Fibroblast of lung (primary cell): Measurements from ENCODE around the gene METTL15. TPM values are rescaled to one million over a fixed set of nuclear protein-coding genes. Genes with fewer than 3 reads are reported as not detected.

Source experiments
- DNase-seq, 2 donors: peaks; one replicate each; pipeline versions ENCODE4 v3.0.0 to v3.0.0-alpha.2; 2010; ENCODE audit warnings: low read depth in 2 of 2
- H2AFZ ChIP-seq: 2 replicates; pipeline ENCODE4 v1.5.1; 2012; ENCODE audit warnings: low read length, control low read depth, inconsistent platforms
- H3K27ac ChIP-seq: 2 replicates; pipeline ENCODE4 v1.5.1; 2011; ENCODE audit warnings: low read length, control low read depth; ENCODE audit not compliant: insufficient read depth
- H3K27me3 ChIP-seq: 2 replicates; pipeline ENCODE4 v1.5.1; 2011; ENCODE audit warnings: mild to moderate bottlenecking, low read length; ENCODE audit not compliant: control insufficient read depth, insufficient read depth
- H3K36me3 ChIP-seq: 2 replicates; pipeline ENCODE4 v1.5.1; 2011; ENCODE audit warnings: low read length; ENCODE audit not compliant: control insufficient read depth, insufficient read depth
- H3K4me1 ChIP-seq: 2 replicates; pipeline ENCODE4 v1.5.1; 2011; ENCODE audit warnings: low read length; ENCODE audit not compliant: control insufficient read depth, insufficient read depth; ENCODE audit errors: extremely low read depth
- H3K4me2 ChIP-seq: 2 replicates; pipeline ENCODE4 v1.5.1; 2011; ENCODE audit warnings: low read length, control low read depth; ENCODE audit not compliant: insufficient read depth; ENCODE audit errors: extremely low read depth
- H3K4me3 ChIP-seq, 4 experiments: fragments of 200-600 bp in 1 of 4; sonication (generic) in 1 of 4; replicated peaks in 1 of 4; 2 replicates each; pipeline ENCODE4 v1.5.1; 2011 to 2016; ENCODE audit warnings: low read length in 4 of 4, low read depth in 3 of 4, mild to moderate bottlenecking in 3 of 4, control low read depth in 2 of 4, inconsistent platforms in 1 of 4, mixed read lengths in 1 of 4; ENCODE audit not compliant: insufficient read depth in 1 of 4; ENCODE audit errors: control extremely low read depth in 1 of 4
- H3K79me2 ChIP-seq: 2 replicates; pipeline ENCODE4 v1.5.1; 2012; ENCODE audit warnings: mild to moderate bottlenecking, low read length, inconsistent platforms; ENCODE audit not compliant: control insufficient read depth, insufficient read depth
- H3K9ac ChIP-seq: 2 replicates; pipeline ENCODE4 v1.5.1; 2011; ENCODE audit warnings: mild to moderate bottlenecking, low read length, control low read depth; ENCODE audit not compliant: insufficient read depth
- H3K9me3 ChIP-seq: 2 replicates; pipeline ENCODE4 v1.5.1; 2012; ENCODE audit warnings: low read depth, low read length; ENCODE audit not compliant: control insufficient read depth, insufficient read depth
- H4K20me1 ChIP-seq: 2 replicates; pipeline ENCODE4 v1.5.1; 2011; ENCODE audit warnings: low read length; ENCODE audit not compliant: control insufficient read depth, insufficient read depth; ENCODE audit errors: extremely low read depth
- CTCF ChIP-seq, 2 donors: IDR thresholded peaks in 1 of 2; conservative IDR thresholded peaks in 1 of 2; 1 replicate in 1 of 2; 2 replicates in 1 of 2; pipeline ENCODE4 v1.5.1; 2011 to 2012; ENCODE audit warnings: low read length in 2 of 2, control low read depth in 1 of 2, inconsistent platforms in 1 of 2, low read depth in 1 of 2, mild to moderate bottlenecking in 1 of 2
- EZH2 ChIP-seq: IDR thresholded peaks from 2 replicates; pipeline ENCODE4 v1.5.1; 2012; ENCODE audit warnings: low read length, control low read depth, mild to moderate bottlenecking; ENCODE audit errors: missing control alignments
- polyA plus RNA-seq, 2 donors: library from polyadenylated mRNA; depleted of rRNA in 1 of 2; stranded (reverse) in 1 of 2; unstranded in 1 of 2; fragments of >200 nt; gene quantifications; 2 replicates each; pipeline ENCODE4 v1.2.1, GENCODE V29; 2011 to 2012; ENCODE audit warnings: missing spikeins in 1 of 2
- total RNA-seq: library from RNA; depleted of rRNA; stranded (reverse); fragments of >200 nt; gene quantifications from 2 replicates; pipeline ENCODE4 v1.2.1, GENCODE V29; 2014

Gene METTL15
- total and polyA plus RNA-seq, 2 donors (not counting 1 experiment from before 2014, with no cell fraction given): 8.8 to 28.4 TPM

- TF ChIP-seq EZH2 (no peak), CTCF (conservative IDR thresholded peaks at IDR 0.05 in 1 of 2, IDR thresholded peaks at IDR 0.05 in 1 of 2; ENCODE audit: low read depth in 1 of 2, low read length in 2 of 2) (no peak)
- no peak overlapping the region for H3K4me2 ChIP-seq
- H3K4me3 ChIP-seq: no peak overlapping the region
- no peaks in the 10 kb centered on the region for H3K4me1 ChIP-seq
- H3K36me3 ChIP-seq: no peaks in the 10 kb centered on the region
- H2AFZ ChIP-seq: no peak overlapping the region
- no peaks in the 10 kb centered on the region for H3K9me3 ChIP-seq
- DNase-seq: peak; percentile 3 to 17
- H3K27me3 ChIP-seq: no peaks in the 10 kb centered on the region
- H3K79me2 ChIP-seq: no peaks in the 10 kb centered on the region
- no peaks in the 10 kb centered on the region for H4K20me1 ChIP-seq
- no peak overlapping the region for H3K9ac ChIP-seq
- H3K27ac ChIP-seq: no peak overlapping the region
Observed at GRCh38 chr11:28243581-28243980, 135.4 kb downstream of the METTL15 start.

- DNase-seq: peak in 1 of 2 donors; percentile 90
- no peaks in the 10 kb centered on the region for H3K9me3 ChIP-seq
- H3K79me2 ChIP-seq: no peaks in the 10 kb centered on the region
- no peak overlapping the region for H3K27ac ChIP-seq
- TF ChIP-seq EZH2 (no peak), CTCF (conservative IDR thresholded peaks at IDR 0.05 in 1 of 2, IDR thresholded peaks at IDR 0.05 in 1 of 2; ENCODE audit: low read depth in 1 of 2, low read length in 2 of 2) (no peak)
- no peak overlapping the region for H3K9ac ChIP-seq
- H4K20me1 ChIP-seq: no peaks in the 10 kb centered on the region
- no peak overlapping the region for H3K4me2 ChIP-seq
- no peak overlapping the region for H3K4me3 ChIP-seq
- H3K36me3 ChIP-seq: no peaks in the 10 kb centered on the region
- H3K4me1 ChIP-seq: no peaks in the 10 kb centered on the region
- no peak overlapping the region for H2AFZ ChIP-seq
- H3K27me3 ChIP-seq: no peaks in the 10 kb centered on the region
Observed at GRCh38 chr11:28245131-28245530, 136.9 kb downstream of the METTL15 start.

GRCh38 chr11:28250192-28250591 lies 142.0 kb downstream of the METTL15 start:
- no peak for TF ChIP-seq EZH2
- no peak for TF ChIP-seq CTCF (conservative IDR thresholded peaks at IDR 0.05 in 1 of 2, IDR thresholded peaks at IDR 0.05 in 1 of 2; ENCODE audit: low read depth in 1 of 2, low read length in 2 of 2)
- Histone ChIP-seq H3K9ac (no peak overlapping the region), H4K20me1 (no peaks in the 10 kb centered on the region), H3K79me2 (no peaks in the 10 kb centered on the region), H2AFZ (no peak overlapping the region), H3K4me3 (no peak overlapping the region), H3K27me3 (no peaks in the 10 kb centered on the region), H3K27ac (no peak overlapping the region), H3K36me3 (no peaks in the 10 kb centered on the region), H3K9me3 (no peaks in the 10 kb centered on the region), H3K4me2 (no peak overlapping the region), H3K4me1 (no peaks in the 10 kb centered on the region)
- DNase-seq: no peak
